ENCODE measurements around the gene ACER2.
"Not testable (repeated sequence)": the region's sequence is repeated elsewhere in the genome, so short reads cannot be mapped to it uniquely, and the experiment has no call there.

ACER2 gene

GRCh38 chr9:19409401-19410194 is 789 bp downstream of the ACER2 start:
- DNase-seq = peak; percentile 28

DNA sequence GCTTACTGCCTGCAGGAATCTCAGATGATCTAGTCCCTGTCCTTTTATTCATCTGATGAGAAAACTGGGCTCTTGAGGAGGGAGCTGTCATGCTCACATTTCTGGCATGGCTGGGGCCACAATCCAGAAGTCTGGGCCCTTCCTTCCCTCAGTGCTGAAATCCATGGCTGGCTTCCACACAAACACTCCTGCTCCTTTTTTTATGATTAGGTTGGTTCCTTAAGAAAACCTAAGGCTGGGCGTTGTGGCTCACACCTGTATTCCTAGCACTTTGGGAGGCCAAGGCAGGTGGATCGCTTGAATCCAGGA is 1.3 kb downstream of the ACER2 start:
- no peak for DNase-seq

DNA sequence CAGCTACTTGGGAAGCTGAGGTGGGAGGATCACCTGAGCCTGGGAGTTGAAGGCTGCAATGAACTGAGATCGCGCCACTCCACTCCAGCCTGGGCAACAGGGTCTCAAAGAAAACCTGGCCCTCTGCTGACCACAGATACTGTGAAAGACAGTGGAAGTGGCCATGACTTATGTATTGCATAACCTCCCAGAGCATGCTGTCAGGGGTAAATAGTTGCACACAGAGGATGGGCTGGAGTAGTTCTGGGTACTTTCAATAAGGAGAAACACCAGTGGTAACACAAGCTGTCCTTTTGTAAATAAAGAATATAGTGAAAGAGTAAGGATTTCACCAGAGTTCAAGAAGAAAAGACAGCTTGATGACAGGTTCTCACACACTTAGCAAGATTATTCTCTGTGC is 1.8 kb downstream of the ACER2 start:
- DNase-seq = no peak

DNA sequence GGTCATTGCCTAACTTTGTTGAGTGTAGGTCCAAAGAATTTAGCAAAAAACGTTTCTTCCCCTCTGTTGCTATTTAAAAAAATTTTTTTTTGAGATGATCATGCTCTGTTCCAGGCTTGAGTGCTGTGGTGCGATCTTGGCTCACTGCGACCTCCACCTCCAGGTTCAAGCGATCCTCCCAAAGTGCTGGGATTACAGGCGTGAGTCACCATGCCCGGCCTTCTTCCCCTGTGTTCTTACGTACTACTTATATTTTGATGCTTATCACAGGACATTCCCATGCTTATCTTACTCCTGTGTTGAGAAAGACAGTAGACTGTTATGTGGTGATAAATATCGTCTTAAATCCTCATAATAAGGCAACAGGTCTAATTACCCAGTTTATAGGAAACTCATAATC is 2.5 kb downstream of the ACER2 start:
- no peak for DNase-seq

GRCh38 chr9:19413456-19413855 is 4.6 kb downstream of the ACER2 start:
- not testable (repeated sequence) for DNase-seq

GRCh38 chr9:19416143-19416542 is 7.3 kb downstream of the ACER2 start:
- DNase-seq = no peak

DNA sequence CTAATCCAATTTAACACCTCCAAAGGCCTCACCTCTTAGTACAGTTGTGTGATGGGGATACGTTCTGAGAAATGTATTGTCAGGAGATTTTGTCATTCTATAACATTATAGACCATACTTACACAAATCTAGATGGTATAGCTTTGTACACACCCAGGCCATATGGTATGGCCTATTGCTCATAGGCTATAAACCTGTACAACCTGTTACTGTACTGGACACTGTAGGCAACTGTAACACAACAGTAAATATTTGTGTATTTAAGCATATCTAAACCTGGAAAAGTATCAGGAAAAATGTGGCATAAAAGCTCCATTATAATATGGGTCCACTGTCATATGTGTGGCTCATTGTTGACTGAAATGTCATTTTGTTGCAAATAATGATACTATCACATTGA is 12.1 kb downstream of the ACER2 start:
- DNase-seq = no peak

- DNase-seq = no peak
Measured at GRCh38 chr9:19423163-19423562, 14.4 kb downstream of the ACER2 start.

GRCh38 chr9:19424176-19424779 is 15.5 kb downstream of the ACER2 start:
- no peak for DNase-seq

DNA sequence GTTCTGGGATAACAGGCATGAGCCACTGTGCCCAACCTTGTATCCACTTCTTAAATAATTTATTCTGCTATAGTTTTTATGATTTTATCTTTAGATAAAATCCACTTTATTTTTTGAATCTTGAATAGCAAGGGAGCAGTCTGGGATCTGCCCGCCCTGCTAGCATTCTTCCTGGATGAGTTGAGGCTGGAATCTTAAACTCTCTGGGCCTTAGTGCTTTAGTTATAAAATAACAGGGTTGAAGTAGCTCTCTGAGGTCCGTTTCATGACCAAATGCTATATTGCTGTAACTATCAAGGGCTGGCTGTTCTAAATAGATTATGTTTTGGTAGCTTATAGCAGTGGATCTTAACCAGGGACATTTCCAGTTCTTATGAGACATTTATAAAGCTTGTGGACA is 20.8 kb downstream of the ACER2 start:
- no peak for DNase-seq

- DNase-seq = no peak
Measured at GRCh38 chr9:19430201-19430760, 21.5 kb downstream of the ACER2 start.

DNA sequence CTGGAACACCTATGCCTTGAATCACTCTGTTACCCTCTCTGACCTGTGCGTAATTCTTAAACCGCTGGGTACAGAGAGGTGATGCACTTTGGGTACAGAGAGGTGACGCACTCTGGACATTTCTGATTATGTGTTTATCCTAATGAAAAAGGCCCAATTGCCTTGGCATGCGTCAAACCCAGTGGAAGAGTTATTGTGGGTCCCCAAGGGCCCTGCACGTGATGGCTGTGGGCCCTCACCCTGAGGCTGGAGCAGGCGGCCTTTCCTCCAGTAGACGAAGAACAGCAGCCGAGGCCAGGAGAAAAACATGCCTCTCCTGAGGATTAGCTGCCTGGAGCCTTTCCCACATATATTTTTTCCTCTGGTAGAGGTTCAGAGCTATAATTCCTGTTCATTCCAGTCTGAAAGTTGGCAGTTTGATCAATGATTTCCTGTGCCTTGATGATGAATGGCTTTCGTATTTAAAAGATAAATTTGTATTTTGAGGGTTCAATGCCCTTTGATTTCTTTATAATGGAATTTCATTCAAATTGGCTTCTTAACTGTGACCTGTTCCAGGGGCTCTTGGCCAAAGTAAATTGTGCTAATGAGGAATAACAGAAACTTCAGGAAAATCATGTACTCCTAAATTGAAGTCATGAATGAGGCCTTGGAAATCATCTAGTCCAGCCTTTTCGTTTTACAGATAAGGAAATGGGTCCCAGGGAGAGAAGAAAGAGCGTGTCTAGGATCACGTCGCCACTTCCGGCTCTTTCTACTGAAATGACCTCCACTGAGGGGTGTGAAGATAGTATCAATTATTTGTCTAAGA is 22.8 kb downstream of the ACER2 start:
- no peak for DNase-seq

DNA sequence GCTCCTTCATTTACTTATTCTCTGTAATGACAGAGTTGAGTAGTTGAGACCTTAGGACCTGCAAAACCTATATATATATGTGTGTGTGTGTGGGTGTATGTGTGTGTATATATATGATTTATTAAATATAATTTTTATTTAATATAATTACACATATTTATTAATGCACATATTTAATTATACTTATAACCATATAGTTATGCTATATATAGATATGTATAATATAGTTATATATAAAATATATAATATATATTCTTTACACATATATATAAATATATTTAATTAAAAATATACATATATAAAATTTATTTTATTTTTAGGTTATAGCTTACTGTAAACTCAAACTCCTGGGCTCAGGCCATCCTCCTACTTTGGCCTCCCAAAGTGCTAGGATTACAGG is 23.7 kb downstream of the ACER2 start:
- DNase-seq = no peak

DNA sequence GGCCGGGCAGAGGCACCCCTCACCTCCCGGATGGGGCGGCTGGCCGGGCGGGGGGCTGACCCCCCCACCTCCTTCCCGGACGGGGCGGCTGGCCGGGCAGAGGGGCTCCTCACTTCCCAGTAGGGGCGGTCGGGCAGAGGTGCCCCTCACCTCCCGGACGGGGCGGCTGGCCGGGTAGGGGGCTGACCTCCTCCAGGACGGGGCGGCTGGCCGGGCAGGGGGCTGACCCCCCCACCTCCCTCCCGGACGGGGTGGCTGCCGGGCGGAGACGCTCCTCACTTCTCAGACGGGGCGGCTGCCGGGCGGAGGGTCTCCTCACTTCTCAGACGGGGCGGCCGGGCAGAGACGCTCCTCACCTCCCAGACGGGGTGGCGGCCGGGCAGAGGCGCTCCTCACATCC is 24.9 kb downstream of the ACER2 start:
- DNase-seq = not testable (repeated sequence)

DNA sequence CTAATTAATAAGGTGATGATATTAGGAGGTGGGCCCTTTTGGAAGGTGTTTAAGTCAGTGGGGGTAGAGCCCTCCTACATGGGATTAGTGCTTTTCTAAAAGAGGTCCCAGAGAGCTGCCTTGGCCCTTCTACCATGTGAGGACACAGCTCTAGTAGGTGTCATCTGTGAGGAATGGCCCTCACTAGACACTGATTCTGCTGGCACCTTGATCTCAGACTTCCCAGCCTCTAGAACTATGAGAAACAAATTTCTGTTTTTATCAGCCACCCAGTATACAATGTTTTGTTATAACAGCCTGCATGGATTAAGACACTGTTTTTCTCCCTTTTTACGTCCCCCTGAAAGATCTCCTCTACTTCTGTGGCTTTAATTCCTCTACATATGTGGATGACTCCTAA is 31.6 kb downstream of the ACER2 start:
- DNase-seq = no peak

DNA sequence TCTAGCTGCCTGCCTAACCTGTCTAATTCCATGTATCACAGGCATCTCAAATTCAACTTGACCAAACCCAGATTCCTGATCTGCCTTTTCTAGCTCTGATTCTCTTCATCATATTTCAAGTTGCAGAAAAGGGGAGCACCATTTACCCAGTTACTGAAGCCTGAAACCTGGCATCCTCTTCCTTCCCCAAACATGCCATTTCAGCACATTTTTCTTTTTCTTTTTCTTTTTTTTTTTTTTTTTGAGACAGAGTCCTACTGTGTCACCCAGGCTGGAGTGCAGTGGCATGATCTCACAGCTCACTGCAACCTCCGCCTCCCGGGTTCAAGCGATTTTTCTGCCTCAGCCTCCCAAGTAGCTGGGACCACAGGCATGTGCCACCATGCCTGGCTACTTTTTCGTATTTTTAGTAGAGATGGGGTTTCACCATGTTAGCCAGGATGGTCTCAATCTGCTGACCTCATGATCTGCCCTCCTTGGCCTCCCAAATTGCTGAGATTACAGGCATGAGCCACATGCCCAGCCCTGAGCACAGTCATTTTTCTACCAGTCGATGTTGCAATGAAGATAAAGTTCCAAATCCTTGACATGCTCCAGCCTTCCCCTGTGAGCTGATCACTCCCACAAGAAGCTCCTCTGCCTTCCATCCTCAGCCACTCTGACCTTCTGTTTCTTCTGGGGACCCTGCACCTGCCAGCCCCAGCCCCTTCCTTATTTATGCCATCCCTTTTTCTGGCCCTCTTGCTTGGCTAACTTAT is 32.2 kb downstream of the ACER2 start:
- DNase-seq = no peak

DNA sequence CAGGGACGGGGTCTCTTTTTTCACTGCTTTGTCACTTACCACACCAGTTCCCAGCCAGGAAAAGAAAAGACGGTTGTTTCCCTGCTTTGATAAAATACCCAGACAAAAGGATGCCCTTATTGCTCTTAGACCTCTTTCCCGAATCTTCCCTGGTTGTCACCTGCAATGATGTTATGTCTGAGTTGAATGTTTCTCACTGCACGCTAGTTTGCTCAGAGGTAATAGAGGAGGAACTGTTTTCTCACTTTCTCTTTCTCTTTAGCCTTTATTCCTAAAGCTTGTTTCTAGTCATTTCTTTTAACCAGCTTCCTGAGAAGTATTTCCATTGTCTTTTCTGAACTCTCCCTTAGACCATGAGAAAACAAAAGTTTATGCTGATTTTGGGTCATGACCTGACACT is 32.9 kb downstream of the ACER2 start:
- DNase-seq = no peak

DNA sequence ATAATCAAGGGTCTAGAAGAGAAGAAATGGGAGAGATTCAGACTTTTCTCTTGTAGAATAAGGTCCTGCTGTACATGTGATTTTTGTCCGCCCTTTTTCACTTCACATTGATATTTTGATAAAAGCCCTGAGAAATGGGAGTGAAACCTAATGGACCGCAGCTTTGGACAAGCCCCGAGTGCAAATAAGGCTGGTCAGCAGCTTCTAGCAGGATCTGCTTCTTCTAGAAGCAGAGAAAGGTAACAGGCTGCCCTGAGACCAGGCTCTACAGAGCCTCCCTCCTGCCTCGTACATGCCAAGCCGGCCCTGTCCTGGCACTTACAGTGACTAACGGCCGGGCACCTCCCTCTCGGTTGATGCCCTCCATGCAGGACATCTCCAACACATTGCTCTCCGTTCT is 33.4 kb downstream of the ACER2 start:
- DNase-seq = no peak

- no peak for DNase-seq
Measured at GRCh38 chr9:19445452-19445851, 36.6 kb downstream of the ACER2 start.

DNA sequence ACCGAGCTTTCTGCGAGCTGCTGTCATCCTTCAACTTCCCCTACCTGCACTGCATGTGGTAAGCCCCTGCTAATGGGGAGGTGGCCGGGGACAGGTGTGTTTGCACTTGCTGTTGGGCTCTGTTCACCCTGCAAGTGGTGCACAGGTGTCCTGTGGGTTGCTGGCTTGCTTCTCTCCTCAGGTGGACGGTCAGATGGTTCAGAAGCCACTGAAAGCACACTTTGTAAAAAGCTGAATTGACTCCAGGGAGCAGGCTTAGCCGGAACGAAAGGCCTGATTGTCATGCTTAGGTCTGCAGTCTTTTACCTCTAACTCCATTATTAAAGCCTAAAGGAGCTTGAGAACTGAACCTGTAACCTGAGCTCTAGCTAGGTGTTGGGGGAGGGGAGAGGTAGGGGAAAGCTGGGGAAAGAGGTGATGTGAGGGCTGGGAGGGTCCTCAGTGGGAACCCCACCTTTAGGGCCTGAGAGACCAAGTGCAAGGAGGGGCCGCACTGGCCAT is 37.6 kb downstream of the ACER2 start:
- no peak for DNase-seq

DNA sequence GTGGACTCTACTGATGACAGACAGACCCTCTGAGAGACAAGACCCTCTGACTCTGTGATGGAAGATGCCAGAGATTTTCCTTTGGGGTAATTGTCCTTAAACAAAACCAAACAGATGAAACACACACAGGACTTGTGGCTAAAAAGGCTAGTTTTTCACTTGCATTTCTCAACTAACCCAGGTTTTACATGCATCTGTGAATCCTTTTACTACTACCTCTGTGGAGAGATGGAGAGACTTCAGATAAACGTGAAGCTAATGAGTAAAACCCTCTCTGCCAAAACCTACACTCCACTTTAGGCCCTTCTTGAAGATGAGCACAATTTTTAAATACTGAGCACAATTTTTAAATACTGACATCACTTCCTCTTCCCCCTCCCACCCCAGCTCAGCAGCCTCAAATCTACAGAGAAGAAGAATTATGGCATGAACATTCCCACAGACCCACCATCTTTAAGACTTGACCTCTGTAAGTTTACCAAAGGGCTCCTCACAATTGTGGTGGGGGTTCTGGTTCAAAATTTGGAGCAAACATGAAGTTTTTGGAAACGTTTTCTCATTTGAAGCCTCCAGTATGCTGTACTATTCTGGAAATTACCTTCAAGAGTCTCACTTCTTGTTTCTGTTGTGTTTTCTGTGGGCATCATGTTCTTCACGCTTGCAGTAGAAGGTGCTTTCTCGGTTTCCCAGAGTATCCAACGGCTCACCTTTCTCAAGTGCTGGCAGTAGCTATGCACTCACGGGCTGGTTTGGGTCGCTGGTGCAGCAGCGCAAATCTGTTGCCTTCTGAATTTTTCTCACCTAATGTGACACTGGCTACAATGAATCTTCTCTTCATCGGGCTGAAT is 42.7 kb downstream of the ACER2 start:
- no peak for DNase-seq

- DNase-seq = no peak
Measured at GRCh38 chr9:19456426-19456825, 47.6 kb downstream of the ACER2 start.
